Ammon's horn (tissue), 1 donor: ENCODE data around the gene EGR2.

Source experiments
- DNase-seq: peaks from one replicate; pipeline ENCODE4 v3.0.0-alpha.2; 2016; ENCODE audit warnings: low spot score

The EGR2 gene

DNA sequence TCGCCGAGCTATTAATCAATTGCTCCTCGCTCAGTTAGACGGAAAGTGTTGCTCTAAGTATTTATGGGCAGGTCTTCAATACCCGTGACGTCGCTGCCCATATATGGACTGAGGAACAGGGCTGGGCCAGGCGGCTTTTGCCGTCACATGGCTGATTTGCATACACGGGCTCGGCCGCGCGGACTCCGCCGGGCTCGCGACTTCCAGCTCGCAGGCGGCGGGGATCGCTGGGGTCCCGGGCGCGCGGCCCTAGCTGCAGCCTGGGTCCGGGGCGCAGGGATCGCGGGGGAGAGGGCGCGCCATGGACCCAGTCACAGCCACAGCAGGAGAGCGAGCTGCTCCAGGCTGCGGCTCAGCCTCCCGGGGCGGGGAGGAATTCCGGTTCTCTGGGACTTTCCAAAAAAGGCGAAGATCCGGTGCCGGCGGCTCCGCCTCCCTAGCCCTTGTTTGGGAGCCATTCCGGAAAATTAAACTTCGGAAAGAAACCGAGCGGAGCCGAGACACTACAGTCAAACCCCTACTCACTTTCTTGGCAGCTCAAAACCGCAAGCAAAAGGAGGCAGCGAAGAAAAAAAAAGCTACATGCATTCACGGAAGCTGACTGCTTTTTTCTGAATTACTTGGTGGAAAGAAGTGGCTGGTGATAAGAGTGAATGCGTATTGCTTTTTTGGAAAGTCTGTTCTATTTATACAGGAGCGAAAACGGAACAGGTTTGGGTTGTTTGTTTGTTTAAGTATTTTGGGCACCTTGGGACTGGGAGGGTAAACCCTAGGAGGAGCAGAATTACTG, at the start of gene EGR2:
EGR2 (minus strand) TSS at position 36 of the 790 bp plus-strand sequence. CDS start 337 bp downstream, outside the sequence.
- peak; percentile 98 for DNase-seq

GRCh38 chr10:62862447-62862846, 46.3 kb upstream of the EGR2 start:
- no peak for DNase-seq

DNA sequence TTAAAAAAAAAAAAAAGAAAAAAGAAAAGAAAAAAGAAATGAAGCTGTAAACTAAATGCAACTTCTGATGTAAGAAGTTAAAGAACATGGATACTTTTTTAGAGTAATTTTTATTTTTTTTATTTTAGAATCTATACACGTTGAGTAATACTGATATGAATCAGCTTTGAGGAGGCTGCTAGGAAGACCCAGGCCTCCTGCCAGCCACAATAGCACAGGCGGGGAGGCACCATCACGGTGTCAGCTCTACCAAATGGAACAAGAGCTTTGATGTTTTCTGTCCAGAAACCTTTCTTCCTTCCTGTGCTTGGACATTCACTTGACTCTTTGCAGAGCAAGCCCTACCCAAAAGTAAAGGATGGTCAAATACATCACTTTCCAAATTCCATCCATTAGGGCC, 45.3 kb upstream of the EGR2 start:
- DNase-seq = no peak

DNA sequence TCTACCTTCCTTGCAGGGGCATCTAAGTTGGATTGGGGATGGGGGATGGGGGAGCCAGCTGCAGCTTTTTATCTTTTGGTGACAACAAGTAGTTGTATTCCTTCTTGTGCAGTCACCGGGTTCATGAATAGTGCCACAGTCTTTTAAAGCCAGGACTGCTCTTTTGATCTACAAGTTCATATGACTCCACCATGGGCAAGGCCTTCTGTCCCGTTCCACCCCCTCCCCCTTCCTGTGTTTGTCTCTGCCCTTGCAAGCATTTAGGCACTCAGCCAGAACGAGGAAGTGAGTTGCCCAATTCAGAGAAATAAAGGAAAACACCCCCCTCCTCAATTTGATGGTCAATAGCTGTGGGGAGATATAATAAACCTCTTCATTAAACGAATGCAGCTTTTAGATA, 44.8 kb upstream of the EGR2 start:
- peak; percentile 23 for DNase-seq

- DNase-seq = no peak
Observed at GRCh38 chr10:62858364-62858763, 42.2 kb upstream of the EGR2 start.

DNA sequence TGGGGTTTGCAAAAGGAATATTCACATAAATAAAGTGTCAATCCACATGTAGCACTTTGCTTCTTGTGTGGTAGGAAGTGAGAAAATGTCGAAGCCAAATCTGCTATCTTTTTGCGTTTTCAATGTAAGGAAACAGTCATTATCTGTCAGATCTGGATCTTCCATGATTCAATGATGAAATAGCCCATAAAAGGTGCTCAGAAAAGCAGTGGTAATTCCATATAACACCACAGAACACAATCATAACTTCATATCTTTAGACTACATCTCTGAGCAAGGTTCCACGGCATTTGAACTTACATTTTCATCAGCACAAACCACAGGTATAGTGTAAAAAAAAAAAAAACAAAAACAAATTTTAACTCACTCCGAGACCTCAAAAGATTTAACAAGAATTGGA, 39.9 kb upstream of the EGR2 start:
- DNase-seq = no peak

- DNase-seq = peak; percentile 20
Observed at GRCh38 chr10:62853710-62854109, 37.5 kb upstream of the EGR2 start.

DNA sequence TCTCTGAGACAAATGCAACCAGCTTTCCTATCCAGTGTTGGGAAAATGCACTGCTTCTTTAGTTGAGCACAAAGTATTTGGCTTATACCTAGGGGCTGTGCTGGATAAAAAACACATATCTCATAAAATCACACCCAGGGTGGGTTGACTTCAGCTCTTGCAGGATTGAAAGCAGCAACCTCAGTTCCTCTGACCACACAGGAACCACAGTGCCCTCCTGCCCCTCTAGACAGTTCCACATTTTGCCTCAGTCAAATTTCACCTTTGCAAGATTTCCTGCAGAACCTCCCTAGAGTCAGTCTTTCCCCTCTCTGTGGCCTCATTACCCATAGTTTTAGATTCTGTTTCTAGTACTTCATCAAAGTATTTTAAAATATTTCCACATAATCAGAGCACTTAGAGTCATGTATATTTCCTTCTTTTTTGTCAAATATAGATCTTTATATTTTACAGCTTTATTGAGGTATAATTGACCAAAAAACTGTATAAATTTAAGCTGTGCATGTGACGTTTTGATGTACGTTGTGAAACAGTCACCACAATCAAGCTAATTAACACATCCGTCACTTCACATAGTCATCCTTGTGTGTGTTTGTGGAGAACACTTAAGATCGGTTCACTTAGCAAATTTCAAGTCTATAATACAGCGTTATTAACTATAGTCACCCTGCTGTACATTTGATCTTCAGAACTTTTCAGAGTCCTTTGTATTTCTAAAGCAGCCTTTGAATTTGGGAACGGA, 37.0 kb upstream of the EGR2 start:
- DNase-seq = peak; percentile 13

DNA sequence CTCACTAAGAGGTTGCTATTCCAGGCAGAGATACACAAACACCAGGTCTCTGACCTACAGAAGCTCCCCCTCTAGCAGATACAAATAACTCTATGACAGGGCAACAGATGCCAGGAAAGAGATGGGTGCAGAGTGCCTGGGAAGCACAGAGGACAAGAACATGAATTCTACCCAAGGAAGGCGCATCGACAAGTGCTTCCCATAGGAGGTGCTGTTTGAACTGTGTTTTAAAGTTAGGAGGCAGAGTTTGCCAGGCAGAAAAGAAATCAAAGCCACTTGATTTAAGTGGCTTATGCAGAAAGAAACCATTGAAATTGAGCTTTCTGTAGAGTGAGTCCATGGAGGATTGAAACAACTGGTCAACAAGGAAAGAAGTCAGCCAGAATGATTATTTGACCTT, 35.3 kb upstream of the EGR2 start:
- no peak for DNase-seq

- peak; percentile 29 for DNase-seq
Observed at GRCh38 chr10:62850646-62851045, 34.5 kb upstream of the EGR2 start.

DNA sequence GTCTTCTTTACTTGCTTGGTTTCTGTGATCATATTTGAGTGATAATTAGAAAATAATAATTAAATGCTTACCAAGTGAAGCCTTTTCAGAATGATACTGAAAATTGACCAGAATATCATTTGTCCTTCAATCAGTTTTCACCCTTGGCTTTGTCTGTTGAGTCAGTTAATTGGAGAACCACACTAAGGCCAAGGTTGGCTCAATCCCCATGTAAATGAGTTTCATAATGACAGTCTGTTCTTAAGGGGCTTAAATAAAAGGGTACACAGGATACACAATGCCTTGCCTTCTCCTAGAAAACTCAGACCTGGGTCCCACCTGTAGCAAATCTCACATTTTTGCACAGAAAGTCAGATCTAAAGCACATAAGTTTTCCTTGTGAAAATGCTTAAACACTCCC, 31.3 kb upstream of the EGR2 start:
- no peak for DNase-seq

DNA sequence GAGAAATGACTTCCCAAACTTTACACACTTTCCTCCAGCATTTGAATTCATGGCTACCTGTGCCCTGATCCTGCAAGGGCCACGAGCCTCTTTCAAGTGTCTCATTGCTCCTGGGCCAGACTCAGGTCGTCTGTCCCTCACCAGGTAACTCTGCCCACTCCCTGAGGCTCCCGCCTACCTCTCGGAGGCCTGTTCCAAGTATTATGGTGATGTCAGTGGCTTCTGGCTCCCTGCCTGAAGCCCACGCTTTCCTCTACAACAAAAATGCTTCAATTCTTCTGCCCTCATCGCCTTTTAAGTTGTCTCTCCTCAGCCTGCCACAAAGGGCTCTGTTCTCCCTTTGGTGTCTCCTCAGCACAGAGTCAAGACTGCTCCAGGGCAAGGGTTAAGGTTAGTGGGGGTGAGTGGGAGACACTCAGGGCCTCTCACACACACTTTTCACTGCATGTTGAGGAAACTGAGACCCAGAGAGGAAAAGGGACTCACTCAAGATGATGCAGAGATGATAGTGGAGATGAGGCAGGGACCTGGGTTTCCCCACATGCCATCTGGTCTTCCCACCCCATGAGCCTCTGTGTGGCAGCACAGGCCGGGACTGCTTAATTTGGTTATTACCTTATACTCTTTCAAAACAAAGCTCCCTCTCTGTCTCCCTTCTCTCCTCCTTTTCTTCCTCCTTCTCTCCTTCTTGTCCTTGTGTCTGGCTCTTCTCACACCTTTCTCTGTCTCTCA, 28.3 kb upstream of the EGR2 start:
- no peak for DNase-seq

- DNase-seq = no peak
Observed at GRCh38 chr10:62843600-62843999, 27.4 kb upstream of the EGR2 start.

DNA sequence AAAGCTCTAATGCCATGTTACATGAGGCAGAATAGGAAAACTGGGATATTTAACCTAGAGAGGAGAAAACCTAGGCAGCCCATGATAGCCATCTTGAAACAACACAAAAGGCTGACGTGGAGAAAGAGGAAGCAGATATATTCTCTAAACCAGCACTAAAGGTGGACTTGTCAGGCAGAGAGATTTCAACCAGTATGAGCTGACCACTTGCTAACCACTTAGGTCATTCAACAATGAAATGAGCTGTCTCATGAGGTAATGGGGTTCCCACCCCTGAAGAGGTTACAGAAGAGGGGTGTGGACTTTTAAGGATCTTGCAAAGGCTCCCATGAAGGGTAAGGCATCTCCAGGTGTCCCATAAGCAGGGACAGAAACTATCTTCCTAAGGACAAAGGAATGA, 26.8 kb upstream of the EGR2 start:
- DNase-seq = no peak

DNA sequence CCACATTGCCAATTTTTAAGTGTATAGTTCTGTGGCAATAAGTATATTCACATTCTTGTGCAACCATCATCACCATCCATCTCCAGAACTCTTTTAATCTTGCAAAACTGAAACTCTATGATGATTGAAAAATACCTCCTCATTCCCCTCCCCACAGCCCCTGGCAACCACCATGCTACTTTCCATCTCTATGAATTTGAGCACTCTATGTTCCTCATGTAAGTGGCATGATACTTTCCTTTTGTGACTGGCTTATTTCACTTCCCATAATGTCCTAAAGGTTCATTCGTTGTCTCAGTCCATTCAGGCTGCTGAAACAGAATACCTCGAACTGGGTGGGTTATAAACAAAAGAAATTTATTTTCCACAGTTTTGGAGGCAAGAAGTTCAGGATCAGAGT, 23.4 kb upstream of the EGR2 start:
- no peak for DNase-seq

- DNase-seq = no peak
Observed at GRCh38 chr10:62831346-62831745, 15.2 kb upstream of the EGR2 start.

DNA sequence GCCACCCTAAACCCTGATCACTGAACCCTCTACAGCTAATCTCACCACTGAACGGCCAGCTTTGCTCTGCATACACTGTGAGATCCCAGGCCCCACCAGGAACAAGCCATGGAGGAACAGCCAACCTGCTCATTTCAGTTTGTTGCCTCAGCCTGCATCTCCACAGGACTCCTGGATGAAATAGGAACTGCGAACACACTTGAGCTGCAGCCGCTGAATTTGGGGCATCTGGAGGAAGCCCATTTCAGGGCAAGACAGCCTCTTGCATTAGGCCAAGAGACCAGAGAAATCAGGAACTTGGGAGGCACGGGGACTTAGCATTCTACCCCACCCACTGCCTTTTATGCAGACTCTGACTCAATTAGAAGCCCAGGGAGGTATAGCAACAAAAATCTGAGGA, 14.5 kb upstream of the EGR2 start:
- peak; percentile 28 for DNase-seq

DNA sequence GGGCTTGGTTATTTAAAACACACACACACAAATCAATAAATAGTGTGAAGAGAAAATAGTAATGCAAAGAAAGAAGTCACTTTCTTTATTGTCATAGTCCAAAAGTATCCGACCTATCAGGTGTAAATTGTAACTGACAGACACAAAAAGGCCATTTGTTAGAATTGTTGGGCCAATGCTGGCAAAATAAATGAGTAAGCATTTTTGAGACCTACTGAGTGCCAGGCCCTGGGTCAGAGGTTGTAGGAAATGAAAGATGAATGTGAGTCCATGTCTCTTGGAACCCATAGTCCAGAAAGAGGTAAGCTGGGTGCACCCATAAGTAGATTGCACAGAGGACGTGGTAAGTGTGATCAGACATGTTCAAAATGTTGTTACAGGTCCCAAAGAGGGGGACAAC, 13.5 kb upstream of the EGR2 start:
- DNase-seq = no peak

DNA sequence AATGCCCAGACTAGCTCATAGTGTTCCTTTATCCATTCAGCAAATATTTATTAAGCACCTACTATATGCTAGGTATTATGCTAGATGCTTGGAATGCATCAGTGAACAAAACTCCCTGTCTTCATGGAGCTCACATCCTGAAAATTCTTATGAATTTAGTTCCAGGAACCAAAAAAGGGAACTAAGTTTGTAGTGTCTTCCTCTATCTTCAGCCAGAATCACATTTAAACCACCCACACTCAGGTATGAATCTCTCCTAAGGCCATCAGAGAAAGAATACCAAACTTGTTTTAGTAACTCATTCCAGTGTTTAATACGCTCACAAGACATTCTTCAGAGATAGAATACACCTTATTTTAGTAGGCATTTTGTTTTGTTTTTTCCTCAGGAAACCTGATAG, 10.1 kb upstream of the EGR2 start:
- DNase-seq = no peak

DNA sequence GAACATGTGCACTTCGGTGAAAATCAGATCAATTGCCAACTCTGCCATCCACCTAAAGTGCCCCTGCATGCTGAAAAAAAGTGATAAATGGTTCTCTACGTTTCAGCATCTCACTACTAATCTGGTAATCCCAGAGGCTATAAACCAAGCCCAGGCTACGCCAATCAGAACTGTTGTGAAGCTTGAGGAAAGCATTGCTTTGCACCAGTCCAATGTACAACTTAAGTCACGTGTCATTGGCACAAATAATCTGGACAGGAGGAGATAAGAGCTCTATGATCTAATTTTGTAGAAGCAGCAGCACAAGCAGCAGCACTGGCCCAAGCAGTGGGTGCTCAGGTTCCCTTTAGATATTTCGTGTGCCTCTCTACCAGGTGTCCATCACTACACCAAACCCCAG, 4.4 kb upstream of the EGR2 start:
- no peak for DNase-seq

GRCh38 chr10:62819141-62819920, 3.2 kb upstream of the EGR2 start:
- no peak for DNase-seq

GRCh38 chr10:62818426-62819011, 2.4 kb upstream of the EGR2 start:
- no peak for DNase-seq
